Measurements from ENCODE around the gene RPL38.

GRCh38 chr17:74179576-74179975 lies 23.9 kb upstream of the RPL38 start:
- no peak for TF ChIP-seq POLR2A (IDR thresholded peaks at IDR 0.05; ENCODE audit: low read depth, low read length)
- TF ChIP-seq POLR2AphosphoS5 (IDR thresholded peaks at IDR 0.05; ENCODE audit: low read depth, low read length): no peak
- no peak for TF ChIP-seq TAF1 (IDR thresholded peaks at IDR 0.05; ENCODE audit: low read depth, low read length)
- TF ChIP-seq SPI1 (IDR thresholded peaks at IDR 0.05; ENCODE audit: low read depth, low read length): no peak
